GM21526 (cell line): Measurements from ENCODE around the gene SLC35A4.

Experiments
- ATAC-seq: cut with Tn5 transposase; IDR thresholded peaks from one replicate; pipeline ENCODE4 v1.9.1; 2021; ENCODE audit warnings: moderate library complexity; ENCODE audit not compliant: unreplicated experiment, low FRiP score

SLC35A4 gene

GRCh38 chr5:140564196-140565023 is at the start of gene SLC35A4, which contains the start of gene APBB3:
SLC35A4 (plus strand) TSS chr5:140564828; CDS start chr5:140567170, 2,342 bp downstream.
APBB3 (minus strand) TSS chr5:140564598; CDS start chr5:140564245, 353 bp downstream.
- peak; percentile 79 for ATAC-seq

- ATAC-seq: no peak
Observed at GRCh38 chr5:140524003-140524402, 40.6 kb upstream of the SLC35A4 start.

GRCh38 chr5:140540227-140540626 is 24.4 kb upstream of the SLC35A4 start:
- ATAC-seq: no peak

- no peak for ATAC-seq
Observed at GRCh38 chr5:140542972-140543371, 21.7 kb upstream of the SLC35A4 start.

- no peak for ATAC-seq
Observed at GRCh38 chr5:140544986-140545385, 19.6 kb upstream of the SLC35A4 start.

- ATAC-seq: no peak
Observed at GRCh38 chr5:140545606-140546005, 19.0 kb upstream of the SLC35A4 start.

GRCh38 chr5:140546851-140547507 is 17.6 kb upstream of the SLC35A4 start:
- no peak for ATAC-seq

GRCh38 chr5:140547508-140548299 is 16.9 kb upstream of the SLC35A4 start, which contains the start of gene EIF4EBP3:
EIF4EBP3 (plus strand) TSS chr5:140547662; CDS start chr5:140547738, 76 bp downstream.
- ATAC-seq: peak; percentile 97

GRCh38 chr5:140548300-140548688 is 16.3 kb upstream of the SLC35A4 start:
- ATAC-seq: no peak

GRCh38 chr5:140548791-140549190 is 15.8 kb upstream of the SLC35A4 start:
- ATAC-seq: no peak

- no peak for ATAC-seq
Observed at GRCh38 chr5:140549237-140550144, 15.1 kb upstream of the SLC35A4 start.

- no peak for ATAC-seq
Observed at GRCh38 chr5:140550147-140551079, 14.2 kb upstream of the SLC35A4 start.

GRCh38 chr5:140551872-140552271 is 12.8 kb upstream of the SLC35A4 start:
- no peak for ATAC-seq

GRCh38 chr5:140553657-140554056 is 11.0 kb upstream of the SLC35A4 start:
- ATAC-seq: no peak

GRCh38 chr5:140554454-140554853 is 10.2 kb upstream of the SLC35A4 start:
- ATAC-seq: no peak

- ATAC-seq: no peak
Observed at GRCh38 chr5:140555747-140556312, 8.8 kb upstream of the SLC35A4 start.

- no peak for ATAC-seq
Observed at GRCh38 chr5:140556438-140556837, 8.2 kb upstream of the SLC35A4 start.

- ATAC-seq: peak; percentile 93
Observed at GRCh38 chr5:140557136-140557805, 7.4 kb upstream of the SLC35A4 start, which contains the start of gene SRA1. SRA1 (minus strand) TSS chr5:140557473; CDS start chr5:140557452, 21 bp downstream.
